Heart right ventricle (tissue), 16 donors: ENCODE results near the gene POLR2C. TPM values are rescaled to one million over a fixed set of nuclear protein-coding genes. Genes with fewer than 3 reads are reported as not detected.

Source experiments
- ATAC-seq, 8 donors: fragments of 200-7000 bp; cut with Tn5 transposase; one replicate each; pipeline ENCODE4 v1.9.1; 2020; ENCODE audit warnings: mild to moderate bottlenecking in 8 of 8, moderate library complexity in 8 of 8, moderate number of reproducible peaks in 1 of 8
- DNase-seq, 2 donors: peaks; one replicate each; pipeline ENCODE4 v3.0.0-alpha.2; 2020
- H3K27ac ChIP-seq, 10 donors: fragments of 200-600 bp; sonication (generic) in 2 of 10; one replicate each; pipeline versions ENCODE4 v1.5.0 to v1.8.0; 2020 to 2022; ENCODE audit warnings: mild to moderate bottlenecking in 3 of 10
- H3K27me3 ChIP-seq, 7 donors: fragments of 200-600 bp; one replicate each; pipeline ENCODE4 v1.8.0; 2021 to 2022; ENCODE audit warnings: mild to moderate bottlenecking in 2 of 7
- H3K36me3 ChIP-seq, 9 donors: fragments of 200-600 bp; sonication (generic) in 1 of 9; one replicate each; pipeline versions ENCODE4 v1.5.0 to v1.8.0; 2020 to 2022; ENCODE audit warnings: mild to moderate bottlenecking in 2 of 9
- H3K4me1 ChIP-seq, 9 donors: fragments of 200-600 bp; sonication (generic) in 1 of 9; one replicate each; pipeline versions ENCODE4 v1.5.0 to v1.8.0; 2020 to 2022; ENCODE audit warnings: mild to moderate bottlenecking in 4 of 9
- H3K4me3 ChIP-seq, 10 donors: fragments of 200-600 bp; sonication (generic) in 2 of 10; one replicate each; pipeline versions ENCODE4 v1.5.0 to v1.8.0; 2020 to 2022; ENCODE audit warnings: mild to moderate bottlenecking in 7 of 10, moderate library complexity in 2 of 10
- H3K9me3 ChIP-seq, 11 donors: fragments of 200-600 bp in 10 of 11; sonication (generic) in 2 of 11; one replicate each; pipeline versions ENCODE4 v1.5.0 to v1.8.0; 2013 to 2022; ENCODE audit warnings: mild to moderate bottlenecking in 2 of 11, control low read depth in 1 of 11, moderate library complexity in 1 of 11
- CTCF ChIP-seq, 9 donors: fragments of 200-600 bp; sonication (generic) in 2 of 9; IDR thresholded peaks; one replicate each; pipeline versions ENCODE4 v1.5.0 to v1.8.0; 2021 to 2022; ENCODE audit warnings: antibody characterized with exemption in 9 of 9, mild to moderate bottlenecking in 5 of 9, moderate library complexity in 1 of 9
- WGBS, 2 donors: extraction: QIAGEN DNeasy Blood & Tissue Kit; methylation state at CpG; one replicate each; pipeline ENCODE4 v1.1.7; 2013; ENCODE audit warnings: inconsistent platforms in 1 of 2; 5-methylcytosine and 5-hydroxymethylcytosine counted together
- intact Hi-C, 10 donors: fragments of 100-400 bp; cut with DNase I; formaldehyde crosslinking; loops; one replicate each; pipeline versions ENCODE4 v1.11.1 to v1.14.2; 2022
- polyA plus RNA-seq, 2 donors: library from polyadenylated mRNA; stranded (reverse); fragments of 200-250 nt; gene quantifications; one replicate each; pipeline ENCODE4 v1.2.3, GENCODE V29; 2013
- total RNA-seq, 10 donors: library from RNA; stranded (reverse); fragmentation: NEBNext Ultra II Directional in 3 of 10; extraction: Animal tissue kit (Norgen Biotek cat#: 25700) in 3 of 10; gene quantifications; one replicate each; pipeline versions ENCODE4 v1.2.1 to v1.2.4, GENCODE V29; 2021 to 2023
- donor health status: Arrhythmogenic right ventricular cardiomyopathy.
- donor health status: ischemic (EF 13 %, LVEDD 7.1; RV severe dilation, severe dysfunction).
- donor health status: healthy with polysubstance abuse.
- donor health status: DM: no; HTN: yes; CAD: no.
- donor health status: DM: no; HTN: no; CAD: no.
- donor health status: ischemic (EF 25% LVEDD 6.9; RV normal size, moderate dysfunction).
- donor health status: ischemic (EF 25% LVEDD 5.7; RV mildly dilated, moderate dysfunction).
- donor health status: healthy.
- donor health status: DM: yes; HTN: yes; CAD: no.
- donor health status: Ischemic cardiomyopathy.
- donor health status: ischemic (EF 35%, LVEDD 5.7; RV mildly dilated, moderate dysfunction).
- donor health status: nonischemic (EF 11% LVEDD 7.7; RV severe dilation, severe dysfunction).
- donor health status: DM: yes; HTN: yes; CAD: no.
- donor health status: PGD.
- donor health status: ischemic (EF 29% LVEDD 5.4; RV normal size, mild dysfunction).
- donor health status: nonischemic (EF 23%, LVEDD 6.1; RV moderate dilation, normal function).

POLR2C gene
- total and polyA plus RNA-seq, 12 donors = 17.9 to 56.7 (median 46.1) TPM

DNA sequence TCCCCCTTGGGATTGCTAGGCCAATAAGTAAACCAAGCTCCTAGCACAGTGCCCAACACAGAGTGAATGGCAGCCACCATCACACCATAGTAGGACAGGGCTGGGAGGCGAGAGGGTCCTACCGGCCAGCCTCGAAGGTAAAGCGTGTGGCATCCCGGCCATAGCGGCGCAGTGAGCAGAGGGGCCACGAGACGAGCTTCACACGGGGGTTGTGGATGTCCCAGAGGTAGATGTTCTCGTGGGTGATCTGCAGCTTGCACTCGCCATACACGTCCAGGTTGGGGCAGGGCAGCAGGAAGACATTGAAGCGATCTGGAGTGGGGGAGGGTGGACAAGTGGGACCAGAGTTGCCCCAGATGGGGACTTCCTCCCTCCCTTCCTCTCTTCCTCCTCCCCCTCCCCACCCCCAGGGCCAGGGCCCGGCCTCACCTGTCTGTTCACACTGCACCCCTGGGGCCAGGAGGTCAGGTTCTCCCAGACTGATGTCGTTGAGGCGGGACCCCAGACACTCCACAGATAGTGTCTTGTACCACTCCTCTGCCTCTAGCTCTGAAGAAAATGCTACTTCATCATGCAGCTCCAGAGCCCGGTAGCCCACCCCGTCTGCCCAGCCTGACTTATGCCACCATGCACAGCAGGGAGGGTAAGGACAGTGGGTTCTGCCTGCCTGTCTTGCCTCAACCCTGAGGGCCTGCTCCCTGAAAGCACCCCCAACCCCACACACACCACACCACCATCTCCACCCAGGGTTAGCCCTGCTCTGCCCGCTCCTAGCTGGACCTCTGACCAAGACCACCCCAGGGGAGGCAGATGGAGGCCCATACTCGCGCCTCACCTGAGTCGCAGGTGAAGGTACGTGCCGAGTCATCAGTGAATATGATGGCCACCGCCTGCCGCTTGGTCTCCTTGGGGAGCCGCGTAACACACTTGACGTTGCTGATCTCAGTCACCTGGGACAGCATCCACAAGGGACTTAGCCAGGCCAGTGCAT, 12.5 kb downstream of the POLR2C start:
- Histone ChIP-seq H3K27ac (no peak overlapping the region), H3K27me3 (peaks cover 0 to 11% (median 0%) of the 10 kb centered on the region in 7 donors), H3K4me3 (no peak overlapping the region), H3K4me1 (peaks cover 19 to 65% (median 50%) of the 10 kb centered on the region in 9 donors), H3K9me3 (no peaks in the 10 kb centered on the region), H3K36me3 (peaks cover 0 to 55% (median 35%) of the 10 kb centered on the region in 9 donors)
- no peak for DNase-seq
- no peak for TF ChIP-seq CTCF (IDR thresholded peaks at IDR 0.05)
- ATAC-seq = no peak
- intact Hi-C loops = loop anchor here in 4 of 10 donors (5.0 kb wide), 1 partner anchor 42 kb away; no protein-coding TSS in a partner anchor
- WGBS, 2 donors = 85 to 89% methylated on average over 30 of the region's 30 CpGs

GRCh38 chr16:57475711-57476339, 13.3 kb downstream of the POLR2C start:
- H3K27ac ChIP-seq = peak overlapping the region in 1 of 10 donors; percentile 36
- no peaks in the 10 kb centered on the region for H3K9me3 ChIP-seq
- H3K4me3 ChIP-seq = no peak overlapping the region
- peak in 6 of 8 donors; percentile 24 to 55 (median 36) for ATAC-seq
- peak; percentile 35 to 77 (median 61) for TF ChIP-seq CTCF (IDR thresholded peaks at IDR 0.05)
- intact Hi-C loops = loop anchor here in 4 of 10 donors (5.0 kb wide), 1 partner anchor 41 kb away; no protein-coding TSS in a partner anchor
- DNase-seq = no peak
- H3K36me3 ChIP-seq = peaks cover 0 to 46% (median 26%) of the 10 kb centered on the region in 9 donors
- WGBS, 2 donors = 16 to 20% methylated on average over 12 of the region's 12 CpGs
- peaks cover 0 to 11% (median 0%) of the 10 kb centered on the region in 7 donors for H3K27me3 ChIP-seq
- peaks cover 19 to 65% (median 49%) of the 10 kb centered on the region in 9 donors for H3K4me1 ChIP-seq

DNA sequence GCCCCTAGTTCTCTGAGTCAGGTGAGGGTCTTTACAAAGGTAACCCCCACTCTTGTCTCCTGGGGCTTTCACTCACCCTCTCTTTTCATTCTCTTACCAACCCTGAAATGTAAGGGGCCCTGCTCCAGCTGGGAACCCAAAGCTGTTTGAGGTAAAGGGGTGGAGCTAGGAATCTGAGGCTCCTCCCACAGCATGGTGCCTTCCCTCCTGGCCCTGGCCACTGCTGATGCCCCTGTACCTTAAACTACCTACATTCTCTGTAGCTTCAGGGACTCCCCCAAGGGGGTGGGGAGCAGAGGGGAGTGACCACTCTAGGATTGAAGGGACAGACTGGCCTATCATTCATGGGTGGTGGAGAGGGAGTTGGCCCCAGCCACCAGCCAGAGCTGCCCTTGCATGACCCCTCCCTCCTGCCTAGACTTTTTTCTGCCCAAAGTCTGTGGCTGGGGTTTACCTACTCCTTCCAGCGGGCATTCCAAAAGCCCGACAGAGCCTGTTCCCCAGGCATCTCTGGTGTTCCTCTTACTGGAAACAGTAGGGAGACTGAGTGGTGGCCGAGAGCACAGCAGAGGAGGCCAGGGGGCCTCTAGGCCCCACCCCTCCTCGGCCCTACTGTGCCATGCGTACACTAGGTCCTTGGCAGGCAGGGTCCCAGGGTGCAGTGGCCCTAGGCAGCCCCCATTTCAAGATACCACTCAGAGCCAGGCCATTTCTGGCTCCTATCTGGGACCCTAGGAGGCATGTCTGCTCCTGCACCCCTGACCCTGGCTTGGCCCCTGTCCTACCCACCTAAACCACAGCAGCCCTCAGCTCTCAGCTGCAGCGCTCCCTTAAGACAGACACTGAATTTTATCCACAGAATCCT, 14.3 kb downstream of the POLR2C start:
- Histone ChIP-seq H3K9me3 (no peaks in the 10 kb centered on the region), H3K4me3 (no peak overlapping the region), H3K36me3 (peaks cover 0 to 37% (median 22%) of the 10 kb centered on the region in 9 donors), H3K4me1 (peaks cover 16 to 62% (median 43%) of the 10 kb centered on the region in 9 donors), H3K27ac (peak overlapping the region in 1 of 10 donors; percentile 36), H3K27me3 (peaks cover 0 to 11% (median 0%) of the 10 kb centered on the region in 7 donors)
- ATAC-seq (no peak), DNase-seq (no peak)
- WGBS, 2 donors = 84 to 93% methylated on average over 6 of the region's 6 CpGs
- no peak for TF ChIP-seq CTCF (IDR thresholded peaks at IDR 0.05)
- intact Hi-C loops = loop anchor here in 4 of 10 donors (5.0 kb wide), 1 partner anchor 41 kb away; no protein-coding TSS in a partner anchor
